CD14-positive monocyte (primary cell): Measurements from ENCODE around the gene NT5DC4. TPM values are rescaled to one million over a fixed set of nuclear protein-coding genes. Genes with fewer than 3 reads are reported as not detected.

Experiments used
- DNase-seq, 3 donors: peaks; one replicate each; pipeline ENCODE4 v3.0.0-alpha.2; 2011 to 2022
- H2AFZ ChIP-seq: 2 replicates; pipeline ENCODE4 v1.6.0; 2012; ENCODE audit warnings: mild to moderate bottlenecking, low read depth, low read length, inconsistent platforms; ENCODE audit not compliant: insufficient read depth, poor library complexity, severe bottlenecking
- H3K27ac ChIP-seq, 2 donors: 1 replicate in 1 of 2; 2 replicates in 1 of 2; pipeline ENCODE4 v1.5.1; 2012 to 2013; ENCODE audit warnings: low read length in 2 of 2, control low read depth in 1 of 2, inconsistent platforms in 1 of 2, low read depth in 1 of 2, mild to moderate bottlenecking in 1 of 2
- H3K27me3 ChIP-seq, 2 donors: one replicate each; pipeline versions ENCODE4 v1.6.0 to v1.6.1; 2011 to 2013; ENCODE audit warnings: low read length in 2 of 2; ENCODE audit not compliant: control insufficient read depth in 2 of 2, insufficient read depth in 2 of 2
- H3K36me3 ChIP-seq, 2 donors: replicated peaks in 1 of 2; 1 replicate in 1 of 2; 2 replicates in 1 of 2; pipeline versions ENCODE4 v1.5.1 to v1.6.1; 2012 to 2013; ENCODE audit warnings: low read length in 2 of 2, control low read depth in 1 of 2, inconsistent platforms in 1 of 2, mild to moderate bottlenecking in 1 of 2; ENCODE audit not compliant: insufficient read depth in 2 of 2, control insufficient read depth in 1 of 2
- H3K4me1 ChIP-seq, 2 donors: 1 replicate in 1 of 2; 2 replicates in 1 of 2; pipeline versions ENCODE4 v1.5.1 to v1.6.1; 2012 to 2013; ENCODE audit warnings: low read length in 2 of 2, control low read depth in 1 of 2, inconsistent platforms in 1 of 2, mild to moderate bottlenecking in 1 of 2, moderate library complexity in 1 of 2; ENCODE audit not compliant: insufficient read depth in 2 of 2, control insufficient read depth in 1 of 2
- H3K4me2 ChIP-seq: replicated peaks from 2 replicates; pipeline ENCODE3; 2012; ENCODE audit warnings: low read length, moderate library complexity, mild to moderate bottlenecking; ENCODE audit not compliant: poor library complexity, severe bottlenecking; ENCODE audit errors: extremely low read depth
- H3K4me3 ChIP-seq, 3 experiments: fragments of 200-600 bp in 1 of 3; sonication (generic) in 1 of 3; replicated peaks in 1 of 3; 1 replicate in 2 of 3; 2 replicates in 1 of 3; pipeline ENCODE4 v1.5.1; 2011 to 2013; ENCODE audit warnings: low read length in 3 of 3, mild to moderate bottlenecking in 3 of 3, control low read depth in 2 of 3, low read depth in 2 of 3, inconsistent platforms in 1 of 3, moderate library complexity in 1 of 3
- H3K79me2 ChIP-seq: 2 replicates; pipeline ENCODE4 v1.6.0; 2012; ENCODE audit warnings: mild to moderate bottlenecking, control low read depth, inconsistent platforms, low read length, moderate library complexity; ENCODE audit not compliant: insufficient read depth
- H3K9ac ChIP-seq: 2 replicates; pipeline ENCODE4 v1.6.0; 2017; ENCODE audit warnings: low read length, mild to moderate bottlenecking; ENCODE audit not compliant: insufficient read depth, poor library complexity, severe bottlenecking
- H3K9me3 ChIP-seq, 2 donors: replicated peaks in 1 of 2; 1 replicate in 1 of 2; 2 replicates in 1 of 2; pipeline versions ENCODE4 v1.5.1 to v1.6.1; 2012 to 2013; ENCODE audit warnings: low read length in 2 of 2, control low read depth in 1 of 2; ENCODE audit not compliant: control insufficient read depth in 1 of 2, insufficient read depth in 1 of 2
- H4K20me1 ChIP-seq: 2 replicates; pipeline ENCODE4 v1.6.0; 2012; ENCODE audit warnings: mild to moderate bottlenecking, low read length, control low read depth, moderate library complexity; ENCODE audit not compliant: insufficient read depth
- H3K27ac Mint-ChIP-seq, 7 donors: one replicate each; pipeline ENCODE4 v1.8.0; 2020; ENCODE audit warnings: mild to moderate bottlenecking in 7 of 7, mixed read lengths in 7 of 7, moderate library complexity in 6 of 7, inconsistent platforms in 2 of 7
- H3K27me3 Mint-ChIP-seq, 3 donors: one replicate each; pipeline ENCODE4 v1.8.0; 2021 to 2022; ENCODE audit warnings: low read depth in 3 of 3, mild to moderate bottlenecking in 3 of 3, mixed read lengths in 3 of 3, moderate library complexity in 3 of 3, inconsistent platforms in 1 of 3
- H3K36me3 Mint-ChIP-seq, 2 donors: one replicate each; pipeline ENCODE4 v1.8.0; 2020; ENCODE audit warnings: mixed read lengths in 2 of 2, inconsistent platforms in 1 of 2, mild to moderate bottlenecking in 1 of 2
- H3K4me1 Mint-ChIP-seq: one replicate; pipeline ENCODE4 v1.8.0; 2020; ENCODE audit warnings: mild to moderate bottlenecking, mixed read lengths
- H3K4me3 Mint-ChIP-seq, 2 donors: one replicate each; pipeline ENCODE4 v1.8.0; 2020; ENCODE audit warnings: mild to moderate bottlenecking in 2 of 2, mixed read lengths in 2 of 2, moderate library complexity in 1 of 2
- H3K9me3 Mint-ChIP-seq, 7 donors: one replicate each; pipeline ENCODE4 v1.8.0; 2020 to 2022; ENCODE audit warnings: mixed read lengths in 7 of 7, mild to moderate bottlenecking in 6 of 7, moderate library complexity in 6 of 7, inconsistent platforms in 2 of 7
- WGBS: methylation state at CpG from one replicate; pipeline ENCODE4 v1.1.5; 2013; ENCODE audit warnings: missing lambda C conversion rate; ENCODE audit not compliant: insufficient coverage; 5-methylcytosine and 5-hydroxymethylcytosine counted together
- intact Hi-C, 2 donors: fragments of 100-400 bp; cut with micrococcal nuclease; formaldehyde crosslinking; loops; one replicate each; pipeline versions ENCODE4 v1.15.0 to v1.15.1; 2023
- polyA plus RNA-seq, 3 donors: library from polyadenylated mRNA; depleted of rRNA in 1 of 3; unstranded in 2 of 3; stranded (reverse) in 1 of 3; fragments of 300-500 nt in 2 of 3; fragments of >200 nt in 1 of 3; fragmentation: Illumina TruSeq in 2 of 3; gene quantifications; 1 replicate in 2 of 3; 2 replicates in 1 of 3; pipeline ENCODE4 v1.2.3, GENCODE V29; 2012 to 2021
- TF ChIP-seq, protein P1 (sequence below): fragments of 200-600 bp; IDR thresholded peaks from one replicate; pipeline ENCODE4 v1.8.0; 2022; ENCODE audit warnings: antibody characterized with exemption, mild to moderate bottlenecking

The NT5DC4 gene
- polyA plus RNA-seq, 3 donors: 2.2 TPM; not detected in 2

GRCh38 chr2:112777036-112777435 lies 56.2 kb downstream of the NT5DC4 start:
- Histone ChIP-seq H3K4me3 (no peak overlapping the region), H3K9me3 (no peaks in the 10 kb centered on the region), H3K79me2 (no peaks in the 10 kb centered on the region), H3K27ac (no peak overlapping the region), H3K4me2 (no peak overlapping the region), H2AFZ (no peak overlapping the region), H4K20me1 (no peaks in the 10 kb centered on the region), H3K9ac (no peak overlapping the region), H3K27me3 (no peaks in the 10 kb centered on the region), H3K36me3 (no peaks in the 10 kb centered on the region), H3K4me1 (peaks cover 10 to 12% of the 10 kb centered on the region in 2 donors)
- intact Hi-C loops: no loop called here
- H3K4me3 Mint-ChIP-seq: peak overlapping the region in 1 of 2 donors; percentile 58
- H3K9me3 Mint-ChIP-seq: peaks cover 0 to 1% (median 0%) of the 10 kb centered on the region in 7 donors
- TF ChIP-seq, protein P1, sequence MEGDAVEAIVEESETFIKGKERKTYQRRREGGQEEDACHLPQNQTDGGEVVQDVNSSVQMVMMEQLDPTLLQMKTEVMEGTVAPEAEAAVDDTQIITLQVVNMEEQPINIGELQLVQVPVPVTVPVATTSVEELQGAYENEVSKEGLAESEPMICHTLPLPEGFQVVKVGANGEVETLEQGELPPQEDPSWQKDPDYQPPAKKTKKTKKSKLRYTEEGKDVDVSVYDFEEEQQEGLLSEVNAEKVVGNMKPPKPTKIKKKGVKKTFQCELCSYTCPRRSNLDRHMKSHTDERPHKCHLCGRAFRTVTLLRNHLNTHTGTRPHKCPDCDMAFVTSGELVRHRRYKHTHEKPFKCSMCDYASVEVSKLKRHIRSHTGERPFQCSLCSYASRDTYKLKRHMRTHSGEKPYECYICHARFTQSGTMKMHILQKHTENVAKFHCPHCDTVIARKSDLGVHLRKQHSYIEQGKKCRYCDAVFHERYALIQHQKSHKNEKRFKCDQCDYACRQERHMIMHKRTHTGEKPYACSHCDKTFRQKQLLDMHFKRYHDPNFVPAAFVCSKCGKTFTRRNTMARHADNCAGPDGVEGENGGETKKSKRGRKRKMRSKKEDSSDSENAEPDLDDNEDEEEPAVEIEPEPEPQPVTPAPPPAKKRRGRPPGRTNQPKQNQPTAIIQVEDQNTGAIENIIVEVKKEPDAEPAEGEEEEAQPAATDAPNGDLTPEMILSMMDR: no peak
- DNase-seq: no peak
- peaks cover 2 to 5% of the 10 kb centered on the region in 2 donors for H3K36me3 Mint-ChIP-seq
- peak overlapping the region in 1 of 7 donors; percentile 1 for H3K27ac Mint-ChIP-seq
- H3K4me1 Mint-ChIP-seq: peaks cover 15% of the 10 kb centered on the region
- H3K27me3 Mint-ChIP-seq: peaks cover 0 to 7% (median 0%) of the 10 kb centered on the region in 3 donors

DNA sequence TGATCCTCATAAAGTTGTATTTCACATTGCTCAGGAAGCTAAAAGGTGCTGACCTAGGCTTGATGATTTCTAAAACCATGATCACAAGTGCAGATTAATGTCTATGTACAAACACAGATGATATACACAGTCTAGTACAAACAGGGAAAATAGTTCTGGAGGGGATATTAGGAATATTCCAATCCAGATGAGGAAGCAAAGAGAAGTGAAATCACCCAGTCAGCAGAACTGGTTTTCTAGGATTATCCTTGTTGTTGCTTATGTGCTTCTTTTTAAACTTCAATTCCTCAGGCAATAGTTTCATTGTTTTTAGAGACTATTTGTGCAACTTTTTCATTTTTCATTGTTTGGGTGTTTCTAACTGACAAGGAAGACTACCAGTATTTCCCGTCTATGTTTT lies 58.8 kb downstream of the NT5DC4 start:
- peaks cover 18% of the 10 kb centered on the region for H3K4me1 Mint-ChIP-seq
- intact Hi-C loops: no loop called here
- H3K4me3 Mint-ChIP-seq: no peak overlapping the region
- H3K9me3 ChIP-seq: no peaks in the 10 kb centered on the region
- H3K4me3 ChIP-seq: no peak overlapping the region
- H3K9me3 Mint-ChIP-seq: peaks cover 0 to 2% (median 0%) of the 10 kb centered on the region in 7 donors
- H3K27me3 Mint-ChIP-seq: peaks cover 0 to 7% (median 0%) of the 10 kb centered on the region in 3 donors
- no peak overlapping the region for H3K27ac ChIP-seq
- H4K20me1 ChIP-seq: no peaks in the 10 kb centered on the region
- H3K27ac Mint-ChIP-seq: no peak overlapping the region
- peaks cover 13 to 16% of the 10 kb centered on the region in 2 donors for H3K4me1 ChIP-seq
- H3K27me3 ChIP-seq: no peaks in the 10 kb centered on the region
- no peak for DNase-seq
- no peaks in the 10 kb centered on the region for H3K79me2 ChIP-seq
- no peak overlapping the region for H3K9ac ChIP-seq
- H3K36me3 ChIP-seq: no peaks in the 10 kb centered on the region
- TF ChIP-seq, protein P1: no peak
- H3K4me2 ChIP-seq: no peak overlapping the region
- H2AFZ ChIP-seq: no peak overlapping the region
- no CpG with 5 or more reads among the region's 1 CpG for WGBS
- H3K36me3 Mint-ChIP-seq: peaks cover 2 to 7% of the 10 kb centered on the region in 2 donors
